GM12878 (cell line): ENCODE measurements around the gene SOHLH2. TPM values are rescaled to one million over a fixed set of nuclear protein-coding genes. Genes with fewer than 3 reads are reported as not detected.

Experiments
- EED ChIP-seq: sonication (generic); IDR thresholded peaks from 2 replicates; pipeline ENCODE4 v1.6.1; 2016; ENCODE audit warnings: antibody characterized with exemption, low read depth
- ESRRA ChIP-seq: IDR thresholded peaks from 2 replicates; pipeline ENCODE4 v1.6.1; 2012; ENCODE audit warnings: mild to moderate bottlenecking, low read length, improper control_type of control experiment
- MYC ChIP-seq: IDR thresholded peaks from 2 replicates; pipeline ENCODE4 v1.6.1; 2011; ENCODE audit warnings: mild to moderate bottlenecking, low read length, moderate library complexity, inconsistent platforms; ENCODE audit not compliant: insufficient read depth, insufficient replicate concordance, insufficient read length, severe bottlenecking
- NFIC ChIP-seq: IDR thresholded peaks from 2 replicates; pipeline ENCODE4 v1.6.1; 2012; ENCODE audit warnings: low read depth, mild to moderate bottlenecking, inconsistent platforms, low read length, moderate library complexity
- SREBF2 ChIP-seq: IDR thresholded peaks from 2 replicates; pipeline ENCODE4 v1.6.1; 2012; ENCODE audit warnings: mild to moderate bottlenecking, low read length
- polyA plus RNA-seq, 11 experiments: library from polyadenylated mRNA; depleted of rRNA in 4 of 11; unstranded in 6 of 11; stranded (reverse) in 5 of 11; fragments of >200 nt; fragmentation: Nextera tagmentation in 4 of 11; fragmentation: Illumina TruSeq in 1 of 11; extraction: Ambion mirVana in 4 of 11; extraction: Trizol in 1 of 11; gene quantifications; 1 replicate in 1 of 11; 2 replicates in 10 of 11; pipeline versions ENCODE4 v1.2.1 to v1.2.3, GENCODE V29; 2011 to 2016; ENCODE audit warnings: inconsistent platforms in 2 of 11, missing spikeins in 2 of 11, low read depth in 1 of 11
- total RNA-seq, 4 experiments: library from RNA; depleted of rRNA in 3 of 4; stranded (reverse); fragments of >200 nt in 3 of 4; fragmentation: Illumina TruSeq in 1 of 4; extraction: Trizol in 1 of 4; gene quantifications; 2 replicates each; pipeline versions ENCODE4 v1.2.1 to v1.2.3, GENCODE V29; 2013 to 2021
- TF ChIP-seq, protein P1 (sequence below): fragments of 450-650 bp; formaldehyde crosslinking; IDR thresholded peaks from 2 replicates; pipeline ENCODE4 v1.4.0; 2020; ENCODE audit warnings: mild to moderate bottlenecking, moderate library complexity
- TF ChIP-seq, protein P2 (sequence below): fragments of 450-650 bp; conservative IDR thresholded peaks from 2 replicates; pipeline ENCODE4 v1.6.1; 2017; ENCODE audit warnings: mild to moderate bottlenecking, moderate library complexity

The SOHLH2 gene
- total and polyA plus RNA-seq, 10 of the 15 experiments (the other 5 are each of a cell fraction or from before 2014, with no cell fraction given), result 2.4 TPM; not detected in 9

DNA sequence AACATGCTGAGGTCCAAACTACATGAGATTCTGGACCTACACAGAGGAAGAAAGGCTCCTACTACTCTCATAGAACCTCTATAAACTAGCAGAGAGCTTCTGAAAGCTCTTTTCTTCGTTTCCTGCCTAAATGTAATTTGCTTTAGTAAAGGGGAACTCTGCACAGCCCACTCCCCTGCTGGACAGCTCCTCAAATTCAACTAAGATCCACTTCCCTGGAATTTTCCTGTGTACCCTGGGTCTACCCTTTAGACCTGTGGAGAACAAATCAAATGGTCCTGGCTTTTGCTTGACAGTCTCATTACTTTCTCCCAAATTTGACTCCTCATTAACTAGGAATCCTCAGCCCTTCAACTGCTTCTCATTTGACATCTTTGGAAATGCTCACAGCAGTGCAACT, 79.7 kb downstream of the SOHLH2 start (continued):
- TF ChIP-seq, protein P1, sequence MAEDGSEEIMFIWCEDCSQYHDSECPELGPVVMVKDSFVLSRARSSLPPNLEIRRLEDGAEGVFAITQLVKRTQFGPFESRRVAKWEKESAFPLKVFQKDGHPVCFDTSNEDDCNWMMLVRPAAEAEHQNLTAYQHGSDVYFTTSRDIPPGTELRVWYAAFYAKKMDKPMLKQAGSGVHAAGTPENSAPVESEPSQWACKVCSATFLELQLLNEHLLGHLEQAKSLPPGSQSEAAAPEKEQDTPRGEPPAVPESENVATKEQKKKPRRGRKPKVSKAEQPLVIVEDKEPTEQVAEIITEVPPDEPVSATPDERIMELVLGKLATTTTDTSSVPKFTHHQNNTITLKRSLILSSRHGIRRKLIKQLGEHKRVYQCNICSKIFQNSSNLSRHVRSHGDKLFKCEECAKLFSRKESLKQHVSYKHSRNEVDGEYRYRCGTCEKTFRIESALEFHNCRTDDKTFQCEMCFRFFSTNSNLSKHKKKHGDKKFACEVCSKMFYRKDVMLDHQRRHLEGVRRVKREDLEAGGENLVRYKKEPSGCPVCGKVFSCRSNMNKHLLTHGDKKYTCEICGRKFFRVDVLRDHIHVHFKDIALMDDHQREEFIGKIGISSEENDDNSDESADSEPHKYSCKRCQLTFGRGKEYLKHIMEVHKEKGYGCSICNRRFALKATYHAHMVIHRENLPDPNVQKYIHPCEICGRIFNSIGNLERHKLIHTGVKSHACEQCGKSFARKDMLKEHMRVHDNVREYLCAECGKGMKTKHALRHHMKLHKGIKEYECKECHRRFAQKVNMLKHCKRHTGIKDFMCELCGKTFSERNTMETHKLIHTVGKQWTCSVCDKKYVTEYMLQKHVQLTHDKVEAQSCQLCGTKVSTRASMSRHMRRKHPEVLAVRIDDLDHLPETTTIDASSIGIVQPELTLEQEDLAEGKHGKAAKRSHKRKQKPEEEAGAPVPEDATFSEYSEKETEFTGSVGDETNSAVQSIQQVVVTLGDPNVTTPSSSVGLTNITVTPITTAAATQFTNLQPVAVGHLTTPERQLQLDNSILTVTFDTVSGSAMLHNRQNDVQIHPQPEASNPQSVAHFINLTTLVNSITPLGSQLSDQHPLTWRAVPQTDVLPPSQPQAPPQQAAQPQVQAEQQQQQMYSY, result no peak
- TF ChIP-seq NFIC (no peak), ESRRA (no peak), SREBF2 (no peak), EED (no peak), MYC (no peak)
- TF ChIP-seq, protein P2, sequence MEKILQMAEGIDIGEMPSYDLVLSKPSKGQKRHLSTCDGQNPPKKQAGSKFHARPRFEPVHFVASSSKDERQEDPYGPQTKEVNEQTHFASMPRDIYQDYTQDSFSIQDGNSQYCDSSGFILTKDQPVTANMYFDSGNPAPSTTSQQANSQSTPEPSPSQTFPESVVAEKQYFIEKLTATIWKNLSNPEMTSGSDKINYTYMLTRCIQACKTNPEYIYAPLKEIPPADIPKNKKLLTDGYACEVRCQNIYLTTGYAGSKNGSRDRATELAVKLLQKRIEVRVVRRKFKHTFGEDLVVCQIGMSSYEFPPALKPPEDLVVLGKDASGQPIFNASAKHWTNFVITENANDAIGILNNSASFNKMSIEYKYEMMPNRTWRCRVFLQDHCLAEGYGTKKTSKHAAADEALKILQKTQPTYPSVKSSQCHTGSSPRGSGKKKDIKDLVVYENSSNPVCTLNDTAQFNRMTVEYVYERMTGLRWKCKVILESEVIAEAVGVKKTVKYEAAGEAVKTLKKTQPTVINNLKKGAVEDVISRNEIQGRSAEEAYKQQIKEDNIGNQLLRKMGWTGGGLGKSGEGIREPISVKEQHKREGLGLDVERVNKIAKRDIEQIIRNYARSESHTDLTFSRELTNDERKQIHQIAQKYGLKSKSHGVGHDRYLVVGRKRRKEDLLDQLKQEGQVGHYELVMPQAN, result no peak
- TF ChIP-seq, all 136 proteins: peak for 0
